Measurements from ENCODE around the gene MRPL24. TPM values are rescaled to one million over a fixed set of nuclear protein-coding genes. Genes with fewer than 3 reads are reported as not detected.

MRPL24 gene
- total RNA-seq, 2 experiments from 2014 or later, result 55.3 to 56.6 TPM

- Histone ChIP-seq H4K20me1 (ENCODE audit: insufficient read depth, low read length) (no peaks in the 10 kb centered on the region), H3K9me3 (ENCODE audit: low read length) (no peaks in the 10 kb centered on the region), H2AFZ (ENCODE audit: low read length) (no peak overlapping the region), H3K4me3 (ENCODE audit: low read depth, low read length, poor library complexity, severe bottlenecking) (no peak overlapping the region), H3K9me2 (ENCODE audit: insufficient read depth, low read length) (no peaks in the 10 kb centered on the region), H3K4me2 (ENCODE audit: low read length) (no peak overlapping the region), H3K4me1 (ENCODE audit: insufficient read depth, low read length, poor library complexity, severe bottlenecking) (peaks cover 20% of the 10 kb centered on the region), H3K36me3 (ENCODE audit: insufficient read depth, low read length) (peaks cover 3% of the 10 kb centered on the region; the same call in 1 of the 2 replicates), H3K79me2 (ENCODE audit: insufficient read depth, low read depth, low read length) (peaks cover 17% of the 10 kb centered on the region), H3K27ac (ENCODE audit: low read depth, low read length, poor library complexity, severe bottlenecking) (no peak overlapping the region)
- no TSS peak for BruUV-seq (replicated peaks)
- TF ChIP-seq EZH2phosphoT487 (IDR thresholded peaks at IDR 0.05; ENCODE audit: borderline replicate concordance, low read depth, low read length), result no peak
- no peak for TF ChIP-seq CTCF (conservative IDR thresholded peaks at IDR 0.05; ENCODE audit: low read length)
- no peak for DNase-seq (ENCODE audit: low spot score)
- intact Hi-C loops (cut with micrococcal nuclease; ENCODE audit: unreplicated experiment), result loop anchor here (10.0 kb wide), 1 partner anchor 252 kb away; the partner anchor contains the start of gene MEF2D
- CTCF ChIA-PET (ENCODE audit: unreplicated experiment), result interaction anchor here (1.6 kb wide), 1 partner anchor 30 kb away, joined by 3 read pairs; no protein-coding TSS in a partner anchor
- POLR2A ChIA-PET, result interaction anchor here (0.5 to 1.2 kb wide), 6 partner anchors 10 to 142 kb away, joined by 3 to 5 read pairs (median 4); partner anchors contain the start of genes ISG20L2, METTL25B and MRPL24
Observed at GRCh38 chr1:156756355-156756754, 15.5 kb upstream of the MRPL24 start.

GRCh38 chr1:156755527-156755950 is 14.7 kb upstream of the MRPL24 start:
- TF ChIP-seq CTCF (conservative IDR thresholded peaks at IDR 0.05; ENCODE audit: low read length), result no peak
- no peak for TF ChIP-seq EZH2phosphoT487 (IDR thresholded peaks at IDR 0.05; ENCODE audit: borderline replicate concordance, low read depth, low read length)
- DNase-seq (ENCODE audit: low spot score), result no peak
- intact Hi-C loops (cut with micrococcal nuclease; ENCODE audit: unreplicated experiment), result loop anchor here (10.0 kb wide), 1 partner anchor 251 kb away; the partner anchor contains the start of gene MEF2D
- BruUV-seq (replicated peaks), result no TSS peak
- Histone ChIP-seq H3K36me3 (ENCODE audit: insufficient read depth, low read length) (peaks cover 10% of the 10 kb centered on the region; the same call in 1 of the 2 replicates), H2AFZ (ENCODE audit: low read length) (no peak overlapping the region), H3K9me2 (ENCODE audit: insufficient read depth, low read length) (no peaks in the 10 kb centered on the region), H4K20me1 (ENCODE audit: insufficient read depth, low read length) (no peaks in the 10 kb centered on the region), H3K4me1 (ENCODE audit: insufficient read depth, low read length, poor library complexity, severe bottlenecking) (peaks cover 20% of the 10 kb centered on the region), H3K27ac (ENCODE audit: low read depth, low read length, poor library complexity, severe bottlenecking) (no peak overlapping the region), H3K4me3 (ENCODE audit: low read depth, low read length, poor library complexity, severe bottlenecking) (no peak overlapping the region), H3K9me3 (ENCODE audit: low read length) (no peaks in the 10 kb centered on the region), H3K4me2 (ENCODE audit: low read length) (no peak overlapping the region; the same call in 1 of the 2 replicates), H3K79me2 (ENCODE audit: insufficient read depth, low read depth, low read length) (peaks cover 24% of the 10 kb centered on the region)
- CTCF ChIA-PET (ENCODE audit: unreplicated experiment), result interaction anchor here (1.6 kb wide), 1 partner anchor 29 kb away, joined by 3 read pairs; no protein-coding TSS in a partner anchor
- POLR2A ChIA-PET, result no interaction called here

GRCh38 chr1:156754219-156754618 is 13.3 kb upstream of the MRPL24 start:
- H3K4me1 ChIP-seq (ENCODE audit: insufficient read depth, low read length, poor library complexity, severe bottlenecking), result peaks cover 19% of the 10 kb centered on the region
- no peak overlapping the region for H3K4me3 ChIP-seq (ENCODE audit: low read depth, low read length, poor library complexity, severe bottlenecking)
- no peak for DNase-seq (ENCODE audit: low spot score)
- TF ChIP-seq EZH2phosphoT487 (IDR thresholded peaks at IDR 0.05; ENCODE audit: borderline replicate concordance, low read depth, low read length) (no peak), CTCF (conservative IDR thresholded peaks at IDR 0.05; ENCODE audit: low read length) (no peak)
- TSS peak; percentile 40 for BruUV-seq (replicated peaks)
- no peaks in the 10 kb centered on the region for H3K9me2 ChIP-seq (ENCODE audit: insufficient read depth, low read length)
- H3K27ac ChIP-seq (ENCODE audit: low read depth, low read length, poor library complexity, severe bottlenecking), result no peak overlapping the region
- no peaks in the 10 kb centered on the region for H3K9me3 ChIP-seq (ENCODE audit: low read length)
- ChIA-PET CTCF (ENCODE audit: unreplicated experiment) (no interaction called here), POLR2A (no interaction called here)
- peaks cover 37% of the 10 kb centered on the region for H3K79me2 ChIP-seq (ENCODE audit: insufficient read depth, low read depth, low read length)
- H3K36me3 ChIP-seq (ENCODE audit: insufficient read depth, low read length), result peaks cover 23% of the 10 kb centered on the region
- H3K4me2 ChIP-seq (ENCODE audit: low read length), result no peak overlapping the region
- intact Hi-C loops (cut with micrococcal nuclease; ENCODE audit: unreplicated experiment), result loop anchor here (10.0 kb wide), 1 partner anchor 249 kb away; the partner anchor contains the start of gene MEF2D
- H2AFZ ChIP-seq (ENCODE audit: low read length), result no peak overlapping the region
- no peaks in the 10 kb centered on the region for H4K20me1 ChIP-seq (ENCODE audit: insufficient read depth, low read length)
